ENCODE results near the gene SERPINB10.

DNA sequence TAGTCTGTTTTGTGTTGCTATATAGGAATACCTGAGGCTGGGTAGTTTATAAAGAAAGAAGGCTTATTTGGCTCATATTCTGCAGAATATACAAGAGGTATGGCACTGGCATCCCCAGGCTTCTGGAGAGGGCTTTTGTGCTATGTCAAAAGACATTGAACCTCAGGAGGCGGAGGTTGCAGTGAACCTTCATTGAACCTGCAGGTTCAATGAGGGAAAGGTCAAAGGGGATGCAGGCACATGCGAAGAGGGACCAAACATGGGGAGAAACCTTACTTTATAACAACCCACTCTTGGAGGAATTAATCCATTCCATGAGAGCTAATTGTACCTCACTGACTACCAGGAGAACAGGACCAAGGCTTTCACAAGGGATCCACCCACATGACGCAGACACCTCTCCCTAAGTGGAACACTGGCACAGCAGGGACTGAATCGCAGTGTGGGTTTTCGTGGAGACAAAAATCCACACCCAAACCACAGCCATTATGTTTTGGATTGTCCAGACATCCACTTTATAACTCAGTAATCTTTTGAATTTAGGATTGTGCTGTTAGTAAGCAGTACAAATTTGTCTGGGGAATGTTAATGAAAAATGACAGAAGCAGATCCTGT lies 58.1 kb downstream of the SERPINB10 start:
- TF ChIP-seq POLR2A (IDR thresholded peaks at IDR 0.05; ENCODE audit: low read depth, low read length) (no peak), PAX5 (IDR thresholded peaks at IDR 0.05; ENCODE audit: insufficient read depth, low read length, severe bottlenecking) (no peak), POU2F2 (IDR thresholded peaks at IDR 0.05; ENCODE audit: low read depth, low read length) (no peak), TAF1 (IDR thresholded peaks at IDR 0.05; ENCODE audit: low read depth, low read length) (no peak), POLR2AphosphoS5 (IDR thresholded peaks at IDR 0.05; ENCODE audit: low read depth, low read length) (no peak)

All from GM12891 (cell line).